HG03159 (cell line): ENCODE results near the gene OTUD3.
"Not testable (repeated sequence)": the region's sequence is repeated elsewhere in the genome, so short reads cannot be mapped to it uniquely, and the experiment has no call there.

ENCODE experiments used
- ATAC-seq: cut with Tn5 transposase; IDR thresholded peaks from one replicate; pipeline ENCODE4 v1.9.1; 2021; ENCODE audit warnings: mild to moderate bottlenecking, moderate library complexity; ENCODE audit not compliant: unreplicated experiment

OTUD3 gene

GRCh38 chr1:19910650-19911049 lies 28.5 kb downstream of the OTUD3 start:
- no peak for ATAC-seq

- ATAC-seq: no peak
These were observed 35.9 kb downstream of the OTUD3 start for GRCh38 chr1:19918057-19918456.

DNA sequence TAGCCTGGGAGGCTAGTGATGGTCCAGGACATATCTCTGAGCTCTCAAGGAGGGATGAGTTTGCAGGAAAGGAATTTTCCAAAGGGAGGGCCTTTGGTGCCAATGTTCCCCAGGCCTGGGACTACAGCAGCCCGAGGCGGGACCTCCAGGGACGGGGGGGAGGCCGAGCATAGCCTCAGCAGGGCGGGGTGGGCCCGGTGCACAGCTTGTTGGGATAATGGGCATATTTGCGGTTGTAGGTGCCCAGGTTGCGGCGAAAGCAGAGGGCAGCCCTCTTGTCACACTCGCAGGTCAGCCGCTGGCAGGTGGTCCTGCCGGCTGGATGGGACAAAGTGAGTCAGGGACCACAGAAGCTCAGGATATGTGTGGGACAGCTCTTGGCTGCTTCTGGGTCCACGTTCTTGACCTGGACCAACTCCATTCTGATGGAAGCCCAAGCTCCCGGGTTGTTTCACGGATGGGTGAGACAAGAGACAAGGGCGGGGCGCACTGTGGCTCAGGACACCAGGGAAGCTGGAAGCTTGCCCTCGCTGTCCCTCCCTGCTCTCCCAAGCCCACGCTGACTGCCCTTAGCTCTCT lies 38.0 kb downstream of the OTUD3 start:
- no peak for ATAC-seq

DNA sequence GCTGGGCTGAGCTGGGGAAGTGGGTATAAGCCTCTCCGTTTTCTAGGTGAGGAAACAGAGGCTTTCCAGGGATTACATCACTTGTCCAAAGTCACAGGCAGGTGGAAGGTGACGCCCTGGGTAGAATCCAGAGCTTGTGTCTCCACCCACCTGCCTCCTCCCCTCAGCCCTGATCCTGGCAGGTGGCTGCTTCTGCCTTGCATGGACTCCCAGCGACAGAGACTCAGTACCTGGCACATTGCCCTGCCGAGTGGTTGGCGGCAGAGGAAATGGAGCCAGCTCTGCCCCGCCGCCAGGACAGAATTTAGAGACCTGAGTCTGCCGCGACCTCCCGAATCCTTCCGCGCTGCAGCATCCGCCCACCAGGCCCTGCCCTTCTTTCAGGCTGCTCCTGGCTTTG lies 39.1 kb downstream of the OTUD3 start:
- ATAC-seq: no peak

GRCh38 chr1:19922015-19922688 lies 40.0 kb downstream of the OTUD3 start:
- no peak for ATAC-seq

DNA sequence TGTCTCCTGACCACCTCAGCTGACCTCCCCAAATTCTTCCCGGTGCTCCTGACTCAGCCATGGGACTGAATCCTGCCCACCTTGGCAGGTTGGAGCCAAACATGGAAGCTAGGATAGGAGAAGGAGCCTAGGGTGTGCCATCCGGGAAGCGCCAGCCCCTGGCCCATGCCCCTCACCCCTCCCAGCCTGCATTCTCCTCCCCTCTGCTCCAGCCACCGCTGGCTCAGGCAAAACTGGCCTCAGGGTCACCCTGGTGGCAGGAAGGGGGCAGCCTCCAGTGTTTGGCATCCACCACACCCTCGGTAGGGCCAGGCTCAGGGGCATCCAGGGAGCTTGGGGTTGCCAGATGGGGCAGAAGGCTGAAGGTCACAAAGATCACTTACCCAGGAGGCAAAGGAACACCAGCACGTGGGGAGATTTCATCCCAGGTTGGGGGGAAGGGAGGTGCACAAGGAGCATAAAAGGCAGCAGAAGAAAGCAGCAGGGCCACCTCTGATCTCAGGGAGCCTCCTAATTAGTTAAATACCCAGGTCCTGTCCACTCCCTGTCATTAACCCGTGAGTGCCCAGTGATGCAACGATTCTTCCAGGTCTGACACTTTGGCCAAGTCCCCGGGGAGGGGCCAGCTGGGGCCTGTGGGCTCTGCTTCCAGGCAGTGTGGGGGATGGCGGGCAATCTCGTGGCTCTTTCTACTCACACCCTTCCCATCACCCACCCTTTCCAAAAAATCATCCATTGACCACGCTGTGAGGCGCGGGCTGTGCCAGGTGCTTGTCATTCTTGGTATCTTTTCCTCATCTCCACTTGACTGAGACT lies 41.1 kb downstream of the OTUD3 start, which contains the start of gene PLA2G2E:
Gene PLA2G2E (minus strand): TSS at position 481 of the 816 bp plus-strand sequence. CDS start 58 bp downstream, at position 423.
- no peak for ATAC-seq

DNA sequence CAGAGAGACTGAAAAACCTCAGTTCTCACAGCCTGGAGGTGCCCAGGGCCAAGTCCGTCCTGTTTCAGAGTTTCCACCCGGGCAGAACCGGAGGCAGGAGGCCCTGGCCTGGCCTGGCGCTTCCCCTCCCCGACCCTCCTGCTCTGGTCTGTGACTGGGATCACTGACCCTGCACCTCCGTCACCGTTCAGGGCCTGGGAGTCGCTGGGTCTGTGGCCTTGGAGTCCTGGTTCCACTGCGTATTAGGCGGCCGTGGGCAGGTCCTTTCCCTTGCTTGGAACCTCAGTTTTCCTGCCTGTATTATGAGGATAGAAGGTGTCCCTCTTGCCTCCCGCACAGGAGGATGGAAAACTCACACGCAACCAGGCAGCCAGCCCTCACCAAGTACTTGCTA lies 41.8 kb downstream of the OTUD3 start:
- no peak for ATAC-seq

- ATAC-seq: no peak
These were observed 43.3 kb downstream of the OTUD3 start for GRCh38 chr1:19925342-19926070.

DNA sequence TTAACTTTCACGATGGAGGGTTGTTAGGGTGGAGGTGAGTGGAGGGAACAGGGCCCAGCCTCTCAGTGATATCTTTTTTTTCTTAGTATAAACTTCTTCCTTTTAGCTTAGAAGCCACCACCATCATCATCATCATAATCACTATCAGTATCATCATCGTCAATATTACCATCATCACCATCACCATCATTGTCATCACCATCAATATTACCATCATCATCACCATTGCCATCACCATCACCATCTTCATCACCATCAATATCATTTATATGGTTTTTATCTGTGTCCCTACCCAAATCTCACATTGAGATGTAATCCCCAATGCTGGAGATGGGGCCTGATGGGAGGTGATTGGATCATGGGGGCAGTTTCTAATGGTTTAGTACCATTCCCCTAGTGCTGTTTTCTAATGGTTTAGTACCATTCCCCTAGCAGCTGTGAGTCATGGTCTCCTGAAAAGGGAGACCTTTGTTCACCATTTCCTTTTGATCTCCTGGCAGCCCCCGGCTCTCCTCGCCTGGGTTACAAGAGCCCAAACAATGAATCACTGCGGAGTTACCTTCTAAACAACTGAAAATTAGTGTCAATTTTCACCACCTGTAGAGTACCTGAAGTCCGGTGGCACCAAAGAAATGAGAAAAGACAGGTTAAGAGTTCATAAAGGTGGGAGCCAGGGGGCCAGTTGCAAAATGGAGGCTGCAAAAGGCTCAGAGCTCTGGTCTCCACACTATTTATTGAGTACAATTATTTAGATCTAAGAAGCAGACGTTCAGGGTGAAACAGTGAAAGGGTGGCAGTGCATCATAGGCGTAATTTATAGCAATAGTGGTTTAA lies 44.3 kb downstream of the OTUD3 start:
- no peak for ATAC-seq

GRCh38 chr1:19927130-19927421 lies 44.9 kb downstream of the OTUD3 start:
- ATAC-seq: not testable (repeated sequence)

DNA sequence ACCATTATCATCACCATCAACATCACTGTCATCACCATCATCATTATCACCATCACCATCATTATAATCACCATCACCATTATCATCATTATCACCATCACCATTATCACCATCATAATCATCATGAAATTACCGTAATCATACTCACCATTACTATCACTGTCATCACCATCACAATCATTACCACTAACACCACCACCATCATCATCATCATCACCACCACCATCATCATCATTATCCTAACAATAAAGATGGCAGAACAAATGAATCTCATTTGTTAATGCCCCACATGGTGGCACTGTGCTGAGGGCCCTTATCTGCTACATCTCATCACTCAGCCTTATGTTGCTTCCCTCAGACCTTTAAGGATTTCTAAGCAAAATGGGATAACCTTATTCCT lies 50.7 kb downstream of the OTUD3 start:
- ATAC-seq: no peak

GRCh38 chr1:19934336-19934735 lies 52.1 kb downstream of the OTUD3 start:
- no peak for ATAC-seq

GRCh38 chr1:19936061-19936750 lies 54.0 kb downstream of the OTUD3 start:
- ATAC-seq: no peak

DNA sequence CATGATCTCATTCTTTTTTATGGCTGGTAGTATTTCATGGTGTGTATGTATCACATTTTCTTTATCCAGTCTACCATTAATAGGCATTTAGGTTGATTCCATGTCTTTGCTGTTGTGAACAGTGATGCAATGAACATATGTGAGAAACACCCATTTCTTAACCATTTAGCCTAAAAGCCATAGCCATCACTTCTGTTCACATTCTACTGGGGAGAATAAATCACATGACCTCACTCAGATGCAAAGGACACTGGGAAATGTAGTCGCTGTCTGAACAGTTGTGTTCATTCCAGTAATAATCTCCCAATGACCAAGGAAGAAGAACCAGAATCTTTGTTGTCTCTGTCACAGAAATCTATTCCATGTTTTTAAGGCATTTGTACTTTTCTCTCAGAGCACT lies 56.3 kb downstream of the OTUD3 start:
- ATAC-seq: no peak

GRCh38 chr1:19940486-19941205 lies 58.5 kb downstream of the OTUD3 start:
- no peak for ATAC-seq

DNA sequence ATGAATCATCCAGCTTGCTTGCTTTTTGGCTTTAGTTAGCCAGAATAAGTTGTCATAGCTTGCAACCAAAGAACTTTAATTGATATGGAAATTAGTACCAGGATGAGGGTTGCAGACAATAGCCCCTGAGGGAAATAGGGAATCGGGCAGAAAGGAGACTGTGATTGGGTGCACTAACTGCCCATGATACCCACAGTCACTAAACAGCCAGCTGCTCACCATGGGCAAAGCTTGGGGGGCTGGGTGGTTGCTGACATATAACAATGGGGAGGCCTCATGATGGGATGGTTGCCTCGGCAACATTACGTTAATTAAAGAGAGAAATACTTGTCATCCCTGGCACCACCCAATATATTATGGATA lies 59.0 kb downstream of the OTUD3 start:
- no peak for ATAC-seq

DNA sequence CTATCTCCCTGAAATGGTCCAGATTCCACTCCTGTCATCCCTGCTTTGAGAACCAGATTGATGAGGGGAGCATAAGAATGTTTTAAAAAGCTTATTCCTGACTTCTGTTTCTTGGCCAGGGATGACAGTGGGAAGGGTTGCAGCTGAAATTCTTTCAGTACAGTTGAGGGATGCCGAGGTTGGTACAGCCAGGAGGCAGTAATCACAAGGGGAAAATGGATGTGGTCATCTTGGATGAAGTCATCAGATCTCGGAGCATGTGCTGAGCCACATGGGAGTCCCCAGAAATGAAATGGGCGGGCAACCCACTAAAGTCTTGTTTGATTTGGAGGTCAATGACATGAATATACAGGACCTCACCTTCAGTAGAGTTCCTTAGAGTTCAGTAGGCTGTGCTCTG lies 59.9 kb downstream of the OTUD3 start:
- ATAC-seq: no peak

GRCh38 chr1:19942657-19943056 lies 60.5 kb downstream of the OTUD3 start:
- ATAC-seq: no peak

DNA sequence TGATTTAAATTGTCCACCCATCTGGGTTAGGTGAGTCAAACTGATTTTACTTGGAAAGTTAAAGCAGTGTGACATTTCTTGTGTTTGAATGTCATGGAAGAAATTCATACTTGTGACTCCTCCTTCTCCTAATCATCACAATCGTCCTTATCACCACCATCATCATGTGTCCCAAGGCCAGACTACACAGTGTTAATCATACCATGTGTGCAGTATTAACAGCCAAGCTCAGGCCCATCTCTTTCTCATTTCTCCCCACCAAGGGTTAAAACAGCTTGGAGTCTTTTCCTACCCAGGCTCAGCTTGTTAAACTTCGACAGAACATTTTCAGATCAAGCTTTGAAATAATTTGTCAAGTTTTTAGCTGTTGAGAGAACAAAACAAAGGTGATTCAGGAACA lies 63.7 kb downstream of the OTUD3 start:
- ATAC-seq: no peak
